OCI-LY1 (cell line): Measurements from ENCODE around the gene LIMA1.

Experiments used
- CTCF ChIP-seq: fragments of 200-600 bp; sonication (generic), shearing (Covaris generic); IDR thresholded peaks from 2 replicates; pipeline ENCODE4 v1.5.1; 2017; ENCODE audit warnings: mild to moderate bottlenecking, antibody characterized with exemption, low read length, moderate library complexity, mixed read lengths
- EZH2 ChIP-seq: fragments of 200-600 bp; sonication (generic), shearing (Covaris generic); IDR thresholded peaks from 2 replicates; pipeline ENCODE4 v1.8.0; 2017; ENCODE audit warnings: borderline replicate concordance, mixed run types, mild to moderate bottlenecking, antibody characterized with exemption, low read length, moderate library complexity, mixed read lengths

DNA sequence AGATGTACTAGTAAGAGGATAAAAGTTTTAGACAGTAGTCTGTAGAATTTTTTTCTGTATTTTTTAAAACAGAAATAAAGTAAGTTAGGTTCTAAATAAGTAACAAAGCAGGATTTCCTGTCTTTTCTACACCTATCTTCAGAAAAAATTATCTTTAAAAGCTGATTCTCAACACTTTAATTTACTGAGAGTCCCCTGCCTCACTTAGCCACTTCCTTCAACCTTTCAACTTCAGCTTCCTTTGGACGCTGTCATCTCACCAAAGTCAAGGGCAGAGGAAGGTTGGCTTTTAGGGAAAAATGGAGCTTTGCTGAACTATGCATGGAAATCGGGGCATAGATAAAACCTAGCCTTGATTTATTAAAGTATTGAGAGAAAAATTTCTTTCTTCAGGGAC is 71.3 kb downstream of the LIMA1 start:
- TF ChIP-seq CTCF (no peak), EZH2 (no peak)
